H9 (cell line): ENCODE results near the gene RFX1. TPM values are rescaled to one million over a fixed set of nuclear protein-coding genes. Genes with fewer than 3 reads are reported as not detected.

Experiments used
- DNase-seq: peaks from one replicate; pipeline ENCODE4 v3.0.0-alpha.2; 2017
- H2AFZ ChIP-seq: one replicate; pipeline ENCODE4 v1.6.1; 2013; ENCODE audit warnings: mild to moderate bottlenecking, low read length, control low read depth, moderate library complexity
- H2AK5ac ChIP-seq: 2 replicates; pipeline ENCODE4 v1.6.1; 2013; ENCODE audit warnings: low read length, control low read depth, mixed read lengths; ENCODE audit not compliant: insufficient read length
- H2BK120ac ChIP-seq: one replicate; pipeline ENCODE4 v1.6.1; 2013; ENCODE audit warnings: low read depth, mild to moderate bottlenecking, low read length, control low read depth, inconsistent platforms; ENCODE audit not compliant: poor library complexity, severe bottlenecking
- H2BK12ac ChIP-seq: 2 replicates; pipeline ENCODE4 v1.6.1; 2013; ENCODE audit warnings: low read length, control low read depth, mixed read lengths, low read depth; ENCODE audit not compliant: insufficient read length
- H2BK15ac ChIP-seq: 2 replicates; pipeline ENCODE4 v1.6.1; 2013; ENCODE audit warnings: low read depth, low read length, control low read depth
- H2BK20ac ChIP-seq: one replicate; pipeline ENCODE4 v1.6.1; 2013; ENCODE audit warnings: low read depth, mild to moderate bottlenecking, low read length, control low read depth, inconsistent platforms; ENCODE audit not compliant: poor library complexity, severe bottlenecking
- H2BK5ac ChIP-seq: 2 replicates; pipeline ENCODE4 v1.6.1; 2013; ENCODE audit warnings: low read length, control low read depth, mixed read lengths; ENCODE audit not compliant: insufficient read length
- H3K14ac ChIP-seq: 2 replicates; pipeline ENCODE4 v1.6.1; 2013; ENCODE audit warnings: low read length, control low read depth; ENCODE audit not compliant: insufficient read depth
- H3K18ac ChIP-seq: 2 replicates; pipeline ENCODE4 v1.6.1; 2013; ENCODE audit warnings: low read depth, mild to moderate bottlenecking, mixed read lengths, low read length, control low read depth; ENCODE audit not compliant: insufficient read length
- H3K23ac ChIP-seq: 2 replicates; pipeline ENCODE4 v1.6.1; 2013; ENCODE audit warnings: low read length, control low read depth, mixed read lengths, low read depth; ENCODE audit not compliant: insufficient read length
- H3K23me2 ChIP-seq: 2 replicates; pipeline ENCODE4 v1.6.1; 2013; ENCODE audit warnings: low read depth, mild to moderate bottlenecking, mixed read lengths, low read length, control low read depth; ENCODE audit not compliant: insufficient read length, poor library complexity, severe bottlenecking
- H3K27ac ChIP-seq: 2 replicates; pipeline ENCODE4 v1.5.1; 2013; ENCODE audit warnings: low read length, control low read depth, mixed read lengths, low read depth; ENCODE audit not compliant: insufficient read length
- H3K27me3 ChIP-seq: 2 replicates; pipeline ENCODE4 v1.6.1; 2013; ENCODE audit warnings: low read length, control low read depth, inconsistent platforms; ENCODE audit not compliant: insufficient read depth
- H3K4ac ChIP-seq: 2 replicates; pipeline ENCODE4 v1.6.1; 2013; ENCODE audit warnings: low read depth, mild to moderate bottlenecking, control low read depth, inconsistent platforms, low read length, moderate library complexity
- H3K4me1 ChIP-seq: 2 replicates; pipeline ENCODE4 v1.6.1; 2013; ENCODE audit warnings: low read length, control low read depth, inconsistent platforms; ENCODE audit not compliant: insufficient read depth
- H3K4me2 ChIP-seq: 2 replicates; pipeline ENCODE4 v1.6.1; 2013; ENCODE audit warnings: low read length, control low read depth, mixed read lengths; ENCODE audit not compliant: insufficient read length, insufficient read depth
- H3K56ac ChIP-seq: 2 replicates; pipeline ENCODE4 v1.6.1; 2013; ENCODE audit warnings: low read depth, mild to moderate bottlenecking, mixed read lengths, low read length, control low read depth; ENCODE audit not compliant: insufficient read length
- H3K79me1 ChIP-seq: 2 replicates; pipeline ENCODE4 v1.6.1; 2013; ENCODE audit warnings: low read depth, mild to moderate bottlenecking, moderate library complexity, low read length, control low read depth, inconsistent platforms; ENCODE audit not compliant: insufficient read depth, poor library complexity, severe bottlenecking
- H3K79me2 ChIP-seq: 2 replicates; pipeline ENCODE4 v1.6.1; 2013; ENCODE audit warnings: low read length, control low read depth, inconsistent platforms; ENCODE audit not compliant: insufficient read depth
- H3K9ac ChIP-seq: 2 replicates; pipeline ENCODE4 v1.6.1; 2013; ENCODE audit warnings: low read length, control low read depth, mixed read lengths; ENCODE audit not compliant: insufficient read length; ENCODE audit errors: extremely low read depth
- H3K9me3 ChIP-seq: one replicate; pipeline ENCODE4 v1.6.1; 2013; ENCODE audit warnings: low read depth, low read length, inconsistent platforms; ENCODE audit not compliant: control insufficient read depth
- H3T11ph ChIP-seq: one replicate; pipeline ENCODE4 v1.6.1; 2013; ENCODE audit warnings: mild to moderate bottlenecking, low read length, control low read depth, inconsistent platforms
- H4K20me1 ChIP-seq: one replicate; pipeline ENCODE4 v1.6.1; 2013; ENCODE audit not compliant: control insufficient read depth, insufficient read length, insufficient read depth
- H4K5ac ChIP-seq: 2 replicates; pipeline ENCODE4 v1.6.1; 2013; ENCODE audit warnings: low read depth, mild to moderate bottlenecking, mixed read lengths, low read length, control low read depth; ENCODE audit not compliant: insufficient read length
- H4K8ac ChIP-seq: replicated peaks from 2 replicates; pipeline ENCODE4 v1.6.1; 2013; ENCODE audit warnings: low read length, control low read depth, mixed read lengths, low read depth; ENCODE audit not compliant: insufficient read length
- H4K91ac ChIP-seq: 2 replicates; pipeline ENCODE4 v1.6.1; 2013; ENCODE audit warnings: low read depth, mild to moderate bottlenecking, moderate library complexity, mixed read lengths, low read length, control low read depth; ENCODE audit not compliant: insufficient read length
- H3K27ac Mint-ChIP-seq, 3 experiments: 2 replicates in 2 of 3; 3 replicates in 1 of 3; pipeline ENCODE4 v1.8.0; 2020 to 2021; ENCODE audit warnings: mixed read lengths in 3 of 3, mild to moderate bottlenecking in 1 of 3, moderate library complexity in 1 of 3
- H3K27me3 Mint-ChIP-seq: 2 replicates; pipeline ENCODE4 v1.8.0; 2021; ENCODE audit warnings: low read depth, mild to moderate bottlenecking, moderate library complexity, mixed read lengths
- H3K36me3 Mint-ChIP-seq, 3 experiments: 2 replicates in 2 of 3; 3 replicates in 1 of 3; pipeline ENCODE4 v1.8.0; 2020 to 2021; ENCODE audit warnings: low read depth in 3 of 3, mixed read lengths in 3 of 3; ENCODE audit not compliant: insufficient read depth in 1 of 3
- H3K4me1 Mint-ChIP-seq, 2 experiments: 2 replicates each; pipeline ENCODE4 v1.8.0; 2020; ENCODE audit warnings: mixed read lengths in 2 of 2
- H3K4me3 Mint-ChIP-seq, 2 experiments: 2 replicates in 1 of 2; 3 replicates in 1 of 2; pipeline ENCODE4 v1.8.0; 2020 to 2021; ENCODE audit warnings: mild to moderate bottlenecking in 2 of 2, mixed read lengths in 2 of 2, moderate library complexity in 1 of 2
- H3K9me3 Mint-ChIP-seq, 2 experiments: 2 replicates in 1 of 2; 3 replicates in 1 of 2; pipeline ENCODE4 v1.8.0; 2020; ENCODE audit warnings: mild to moderate bottlenecking in 2 of 2, mixed read lengths in 2 of 2, moderate library complexity in 1 of 2
- WGBS: extraction: QIAGEN DNeasy Blood & Tissue Kit; methylation state at CpG from one replicate; pipeline ENCODE4 v1.1.7; 2013; ENCODE audit warnings: missing lambda C conversion rate, low lambda C conversion rate, mixed read lengths; ENCODE audit not compliant: insufficient read length; ENCODE audit errors: extremely low coverage; 5-methylcytosine and 5-hydroxymethylcytosine counted together
- total RNA-seq: library from RNA; stranded (reverse); gene quantifications from 2 replicates; pipeline ENCODE4 v1.2.1, GENCODE V29; 2021
- TF ChIP-seq, protein P1 (sequence below): fragments of 200-600 bp; sonication (generic); conservative IDR thresholded peaks from 3 replicates; pipeline ENCODE4 v1.8.0; 2021; ENCODE audit warnings: antibody characterized with exemption, mild to moderate bottlenecking

RFX1 gene
- total RNA-seq, 1 experiment from 2014 or later: 21.4 TPM

DNA sequence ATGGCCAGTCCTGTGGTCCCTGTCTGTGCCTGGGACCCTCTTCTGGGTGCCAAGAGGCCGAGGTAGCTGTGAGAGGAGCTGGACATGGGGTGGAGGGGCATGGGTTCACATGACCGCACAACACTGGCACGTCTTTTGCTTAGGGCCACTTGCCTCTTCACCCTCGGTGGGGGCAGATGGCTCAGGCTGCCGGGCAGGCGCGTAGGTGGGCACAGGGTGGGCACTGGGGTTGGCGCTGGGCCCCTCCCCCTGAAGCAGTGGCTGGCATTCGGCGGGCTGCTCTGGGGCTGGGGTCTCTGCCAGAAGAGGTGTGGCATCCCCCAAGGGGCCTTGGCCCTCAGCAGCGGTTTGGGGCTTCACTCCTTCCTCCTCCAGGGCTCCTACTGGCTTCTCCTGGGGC is 47.4 kb upstream of the RFX1 start:
- Mint-ChIP-seq H3K36me3 (peaks cover 19 to 26% (median 20%) of the 10 kb centered on the region in 3 experiments), H3K9me3 (peaks cover 0 to 3% of the 10 kb centered on the region in 2 experiments; a peak in 2 of 5 replicates), H3K4me1 (peaks cover 5 to 14% of the 10 kb centered on the region in 2 experiments), H3K4me3 (no peak overlapping the region), H3K27ac (no peak overlapping the region), H3K27me3 (peaks cover 21% of the 10 kb centered on the region)
- no peaks in the 10 kb centered on the region for H3K79me1 ChIP-seq
- H3K27me3 ChIP-seq: peaks cover 5% of the 10 kb centered on the region
- H3K9me3 ChIP-seq: no peaks in the 10 kb centered on the region
- no peak overlapping the region for H2BK5ac ChIP-seq
- no peak overlapping the region for H3K27ac ChIP-seq
- no peak overlapping the region for H3K14ac ChIP-seq
- H2BK20ac ChIP-seq: no peak overlapping the region
- no peak overlapping the region for H2BK15ac ChIP-seq
- no CpG with 5 or more reads among the region's 11 CpGs for WGBS
- no peak overlapping the region for H4K8ac ChIP-seq
- H4K91ac ChIP-seq: no peak overlapping the region
- no peak overlapping the region for H3K4ac ChIP-seq
- H3K56ac ChIP-seq: no peak overlapping the region
- no peak overlapping the region for H3K18ac ChIP-seq
- no peak overlapping the region for H2BK120ac ChIP-seq
- H2AFZ ChIP-seq: no peak overlapping the region
- H4K20me1 ChIP-seq: no peaks in the 10 kb centered on the region
- H3K23me2 ChIP-seq: peaks cover 6% of the 10 kb centered on the region
- no peak overlapping the region for H3K23ac ChIP-seq
- H3K79me2 ChIP-seq: no peaks in the 10 kb centered on the region
- H3T11ph ChIP-seq: no peak overlapping the region
- no peak for DNase-seq
- H3K4me1 ChIP-seq: no peaks in the 10 kb centered on the region; the same call in 1 of the 2 replicates
- no peak overlapping the region for H4K5ac ChIP-seq
- H3K9ac ChIP-seq: no peak overlapping the region
- no peak overlapping the region for H3K4me2 ChIP-seq
- no peak overlapping the region for H2BK12ac ChIP-seq
- H2AK5ac ChIP-seq: no peak overlapping the region
- TF ChIP-seq, protein P1, sequence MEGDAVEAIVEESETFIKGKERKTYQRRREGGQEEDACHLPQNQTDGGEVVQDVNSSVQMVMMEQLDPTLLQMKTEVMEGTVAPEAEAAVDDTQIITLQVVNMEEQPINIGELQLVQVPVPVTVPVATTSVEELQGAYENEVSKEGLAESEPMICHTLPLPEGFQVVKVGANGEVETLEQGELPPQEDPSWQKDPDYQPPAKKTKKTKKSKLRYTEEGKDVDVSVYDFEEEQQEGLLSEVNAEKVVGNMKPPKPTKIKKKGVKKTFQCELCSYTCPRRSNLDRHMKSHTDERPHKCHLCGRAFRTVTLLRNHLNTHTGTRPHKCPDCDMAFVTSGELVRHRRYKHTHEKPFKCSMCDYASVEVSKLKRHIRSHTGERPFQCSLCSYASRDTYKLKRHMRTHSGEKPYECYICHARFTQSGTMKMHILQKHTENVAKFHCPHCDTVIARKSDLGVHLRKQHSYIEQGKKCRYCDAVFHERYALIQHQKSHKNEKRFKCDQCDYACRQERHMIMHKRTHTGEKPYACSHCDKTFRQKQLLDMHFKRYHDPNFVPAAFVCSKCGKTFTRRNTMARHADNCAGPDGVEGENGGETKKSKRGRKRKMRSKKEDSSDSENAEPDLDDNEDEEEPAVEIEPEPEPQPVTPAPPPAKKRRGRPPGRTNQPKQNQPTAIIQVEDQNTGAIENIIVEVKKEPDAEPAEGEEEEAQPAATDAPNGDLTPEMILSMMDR: no peak
